Right atrium auricular region (tissue), 2 donors: ENCODE data around the gene TPCN1. TPM values are rescaled to one million over a fixed set of nuclear protein-coding genes. Genes with fewer than 3 reads are reported as not detected.
A peak's percentile ranks its signal among the peaks of the same experiment; 100 is the strongest.

Experiments used
- DNase-seq: peaks from one replicate; pipeline ENCODE4 v3.0.0-alpha.2; 2019; ENCODE audit warnings: low spot score
- H3K27ac ChIP-seq, 2 donors: fragments of 200-600 bp; sonication (generic); 1 replicate in 1 of 2; 2 replicates in 1 of 2; pipeline ENCODE4 v1.5.1; 2016 to 2019
- H3K27me3 ChIP-seq, 2 donors: fragments of 200-600 bp; sonication (generic); one replicate each; pipeline versions ENCODE4 v1.5.1 to v1.6.0; 2017 to 2019
- H3K36me3 ChIP-seq: fragments of 200-600 bp; sonication (generic); one replicate; pipeline ENCODE4 v1.5.1; 2016
- H3K4me1 ChIP-seq, 2 donors: fragments of 200-600 bp; sonication (generic); one replicate each; pipeline versions ENCODE4 v1.5.1 to v1.6.0; 2017 to 2019
- H3K4me3 ChIP-seq, 2 donors: fragments of 200-600 bp; sonication (generic); 1 replicate in 1 of 2; 2 replicates in 1 of 2; pipeline ENCODE4 v1.5.1; 2017 to 2019; ENCODE audit warnings: mild to moderate bottlenecking in 1 of 2, moderate library complexity in 1 of 2
- H3K9me3 ChIP-seq, 2 donors: fragments of 200-600 bp; sonication (generic); one replicate each; pipeline ENCODE4 v1.5.1; 2019
- total RNA-seq, 2 donors: library from RNA; depleted of rRNA; stranded (reverse); fragments of >200 nt; gene quantifications; one replicate each; pipeline ENCODE4 v1.1.0, GENCODE V29; 2016
- TF ChIP-seq, protein P1 (sequence below), 2 donors: fragments of 200-600 bp; sonication (generic); IDR thresholded peaks; one replicate each; pipeline ENCODE4 v1.5.1; 2019; ENCODE audit warnings: antibody characterized with exemption in 2 of 2

TPCN1 gene
- total RNA-seq, 2 donors from 2014 or later, result 57.3 to 58.7 TPM

DNA sequence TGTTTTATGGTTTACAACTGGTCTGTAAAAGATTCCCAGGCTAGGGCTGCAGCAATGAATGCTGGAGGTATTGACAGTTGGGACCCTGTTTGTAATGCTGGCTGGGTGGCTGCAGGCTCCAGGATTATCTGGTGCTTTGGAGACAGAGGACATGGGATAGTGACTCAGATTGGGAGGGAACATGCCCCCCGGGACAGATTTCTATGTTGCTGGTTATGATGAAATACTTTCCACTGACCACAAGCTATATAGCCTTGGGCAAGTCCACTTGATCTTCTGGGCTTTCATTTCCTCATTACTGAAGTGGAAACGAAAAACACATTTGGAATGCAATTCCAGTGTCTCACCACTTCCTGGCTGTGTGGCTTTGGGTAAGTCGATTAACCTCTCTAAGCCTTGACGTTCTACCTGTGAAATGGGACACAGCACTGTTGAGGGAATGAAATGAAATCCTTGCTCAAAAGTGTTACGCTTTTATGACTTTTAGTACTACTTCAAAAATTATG is 6.3 kb upstream of the TPCN1 start:
- TF ChIP-seq, protein P1, sequence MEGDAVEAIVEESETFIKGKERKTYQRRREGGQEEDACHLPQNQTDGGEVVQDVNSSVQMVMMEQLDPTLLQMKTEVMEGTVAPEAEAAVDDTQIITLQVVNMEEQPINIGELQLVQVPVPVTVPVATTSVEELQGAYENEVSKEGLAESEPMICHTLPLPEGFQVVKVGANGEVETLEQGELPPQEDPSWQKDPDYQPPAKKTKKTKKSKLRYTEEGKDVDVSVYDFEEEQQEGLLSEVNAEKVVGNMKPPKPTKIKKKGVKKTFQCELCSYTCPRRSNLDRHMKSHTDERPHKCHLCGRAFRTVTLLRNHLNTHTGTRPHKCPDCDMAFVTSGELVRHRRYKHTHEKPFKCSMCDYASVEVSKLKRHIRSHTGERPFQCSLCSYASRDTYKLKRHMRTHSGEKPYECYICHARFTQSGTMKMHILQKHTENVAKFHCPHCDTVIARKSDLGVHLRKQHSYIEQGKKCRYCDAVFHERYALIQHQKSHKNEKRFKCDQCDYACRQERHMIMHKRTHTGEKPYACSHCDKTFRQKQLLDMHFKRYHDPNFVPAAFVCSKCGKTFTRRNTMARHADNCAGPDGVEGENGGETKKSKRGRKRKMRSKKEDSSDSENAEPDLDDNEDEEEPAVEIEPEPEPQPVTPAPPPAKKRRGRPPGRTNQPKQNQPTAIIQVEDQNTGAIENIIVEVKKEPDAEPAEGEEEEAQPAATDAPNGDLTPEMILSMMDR (IDR thresholded peaks at IDR 0.05), result no peak
- Histone ChIP-seq H3K27me3 (no peaks in the 10 kb centered on the region), H3K4me1 (peaks cover 0 to 18% of the 10 kb centered on the region in 2 donors), H3K9me3 (no peaks in the 10 kb centered on the region), H3K4me3 (no peak overlapping the region), H3K27ac (peak overlapping the region; percentile 1 to 57), H3K36me3 (no peaks in the 10 kb centered on the region)
- DNase-seq, result peak; percentile 92

- H3K4me3 ChIP-seq, result no peak overlapping the region
- H3K27ac ChIP-seq, result no peak overlapping the region
- DNase-seq, result no peak
- TF ChIP-seq, protein P1 (IDR thresholded peaks at IDR 0.05), result no peak
- no peaks in the 10 kb centered on the region for H3K9me3 ChIP-seq
- peaks cover 0 to 24% of the 10 kb centered on the region in 2 donors for H3K4me1 ChIP-seq
- no peaks in the 10 kb centered on the region for H3K27me3 ChIP-seq
- H3K36me3 ChIP-seq, result no peaks in the 10 kb centered on the region
These were observed 5.2 kb upstream of the TPCN1 start for GRCh38 chr12:113216027-113216426.

GRCh38 chr12:113220593-113221180 is 577 bp upstream of the TPCN1 start:
- H3K27me3 ChIP-seq, result no peaks in the 10 kb centered on the region
- no peaks in the 10 kb centered on the region for H3K36me3 ChIP-seq
- H3K4me3 ChIP-seq, result peak overlapping the region; percentile 50 to 67
- H3K9me3 ChIP-seq, result no peaks in the 10 kb centered on the region
- no peak for DNase-seq
- H3K27ac ChIP-seq, result peak overlapping the region; percentile 34 to 44
- TF ChIP-seq, protein P1 (IDR thresholded peaks at IDR 0.05), result no peak
- H3K4me1 ChIP-seq, result peaks cover 0 to 50% of the 10 kb centered on the region in 2 donors

DNA sequence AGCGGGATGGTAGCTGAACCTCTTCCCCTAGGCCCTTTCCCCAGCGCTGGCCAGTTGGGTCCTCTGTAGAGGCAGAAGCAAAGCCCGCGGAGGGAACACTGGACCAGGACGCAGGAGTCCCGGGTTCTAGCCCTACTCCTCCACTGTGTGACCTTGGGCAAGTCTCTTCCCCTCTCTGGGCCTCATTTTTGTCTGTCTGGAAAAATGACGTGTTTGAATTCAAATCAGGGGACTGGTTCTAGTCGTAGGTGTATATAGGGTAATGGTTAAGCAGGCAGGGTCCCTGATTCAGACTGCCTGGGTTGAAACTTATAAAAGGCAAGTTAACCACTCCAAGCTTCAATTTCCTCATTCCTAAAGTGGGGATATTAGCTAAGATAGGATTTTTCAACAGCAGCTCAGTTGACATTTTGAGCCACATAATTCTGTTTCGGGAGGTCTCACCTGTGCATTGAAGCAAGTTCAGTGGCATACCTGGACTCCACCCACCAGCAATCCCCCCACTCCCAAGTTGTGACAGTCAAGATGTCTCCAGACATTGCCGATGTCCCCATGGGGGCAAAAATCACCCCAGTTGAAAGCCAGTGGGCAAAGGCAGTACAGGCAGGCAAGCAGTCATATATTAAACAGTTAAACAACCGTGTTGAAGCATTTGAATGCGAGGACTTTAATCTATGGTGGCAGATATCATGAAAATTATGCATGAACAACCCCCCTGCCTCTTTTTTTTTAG is 899 bp downstream of the TPCN1 start:
- peaks cover 0 to 47% of the 10 kb centered on the region in 2 donors for H3K4me1 ChIP-seq
- no peaks in the 10 kb centered on the region for H3K27me3 ChIP-seq
- H3K4me3 ChIP-seq, result peak overlapping the region; percentile 79 to 84
- no peak for DNase-seq
- H3K27ac ChIP-seq, result peak overlapping the region; percentile 90 to 91
- TF ChIP-seq, protein P1 (IDR thresholded peaks at IDR 0.05), result no peak
- H3K9me3 ChIP-seq, result no peaks in the 10 kb centered on the region
- H3K36me3 ChIP-seq, result no peaks in the 10 kb centered on the region

- H3K36me3 ChIP-seq, result peaks cover 2% of the 10 kb centered on the region
- H3K9me3 ChIP-seq, result no peaks in the 10 kb centered on the region
- no peaks in the 10 kb centered on the region for H3K27me3 ChIP-seq
- peak; percentile 83 for DNase-seq
- peak overlapping the region in 1 of 2 donors; percentile 79 for H3K4me3 ChIP-seq
- peaks cover 0 to 55% of the 10 kb centered on the region in 2 donors for H3K4me1 ChIP-seq
- TF ChIP-seq, protein P1 (IDR thresholded peaks at IDR 0.05), result no peak
- peak overlapping the region; percentile 90 to 91 for H3K27ac ChIP-seq
These were observed 1.7 kb downstream of the TPCN1 start for GRCh38 chr12:113222730-113223531.
